Psoas muscle (tissue), 8 donors: Measurements from ENCODE around the gene CLK4. TPM values are rescaled to one million over a fixed set of nuclear protein-coding genes. Genes with fewer than 3 reads are reported as not detected.

Source experiments
- ATAC-seq, 4 donors: fragments of 200-7000 bp; cut with Tn5 transposase; one replicate each; pipeline ENCODE4 v1.9.1; 2020; ENCODE audit warnings: moderate library complexity in 3 of 4, mild to moderate bottlenecking in 2 of 4
- DNase-seq, 2 donors: peaks; one replicate each; pipeline ENCODE4 v3.0.0-alpha.2; 2020
- H3K27ac ChIP-seq: fragments of 200-600 bp; one replicate; pipeline ENCODE4 v1.8.0; 2022
- H3K27me3 ChIP-seq, 3 donors: fragments of 200-600 bp in 1 of 3; one replicate each; pipeline versions ENCODE4 v1.6.1 to v1.8.0; 2013 to 2022; ENCODE audit warnings: low read length in 2 of 3, mild to moderate bottlenecking in 2 of 3, moderate library complexity in 1 of 3; ENCODE audit not compliant: insufficient read depth in 3 of 3
- H3K36me3 ChIP-seq, 2 donors: fragments of 200-600 bp in 1 of 2; one replicate each; pipeline versions ENCODE4 v1.6.1 to v1.8.0; 2013 to 2022; ENCODE audit warnings: low read depth in 1 of 2, mild to moderate bottlenecking in 1 of 2, moderate library complexity in 1 of 2; ENCODE audit not compliant: insufficient read depth in 1 of 2
- H3K4me1 ChIP-seq: fragments of 200-600 bp; one replicate; pipeline ENCODE4 v1.8.0; 2022
- H3K4me3 ChIP-seq: fragments of 200-600 bp; one replicate; pipeline ENCODE4 v1.8.0; 2022; ENCODE audit warnings: mild to moderate bottlenecking
- H3K9me3 ChIP-seq: fragments of 200-600 bp; one replicate; pipeline ENCODE4 v1.8.0; 2022
- CTCF ChIP-seq: fragments of 200-600 bp; IDR thresholded peaks from one replicate; pipeline ENCODE4 v1.8.0; 2022; ENCODE audit warnings: antibody characterized with exemption
- WGBS, 3 donors: extraction: QIAGEN DNeasy Blood & Tissue Kit; methylation state at CpG; one replicate each; pipeline versions ENCODE4 v1.1.6 to v1.1.7; 2013; 5-methylcytosine and 5-hydroxymethylcytosine counted together
- intact Hi-C, 2 donors: fragments of 100-400 bp; cut with DNase I; formaldehyde crosslinking; loops; one replicate each; pipeline versions ENCODE4 v1.11.0 to v1.14.2; 2022
- polyA plus RNA-seq, 3 donors: library from polyadenylated mRNA; stranded (reverse); fragments of 200-250 nt; gene quantifications; one replicate each; pipeline ENCODE4 v1.2.3, GENCODE V29; 2013
- total RNA-seq, 4 donors: library from RNA; stranded (reverse); fragmentation: NEBNext Ultra II Directional in 2 of 4; extraction: Animal tissue kit (Norgen Biotek cat#: 25700) in 2 of 4; gene quantifications; one replicate each; pipeline versions ENCODE4 v1.2.1 to v1.2.4, GENCODE V29; 2021 to 2023
- donor health status: healthy with polysubstance abuse.
- donor health status: DM: no; HTN: no; CAD: no; lungs with moderate emphysema.
- donor health status: Bipolar disorder and iron deficiency.
- donor health status: healthy.
- donor health status: DM: yes; HTN: yes; CAD: no.
- donor health status: DM: no; HTN: no; CAD: no.
- donor health status: DM: no; HTN: no; CAD: no.
- donor health status: DM: yes; HTN: yes; CAD: no.

CLK4 gene
- total and polyA plus RNA-seq, 7 donors: 4.9 to 31.5 (median 15.1) TPM

- ATAC-seq: peak in 2 of 4 donors; percentile 31 to 50
- Histone ChIP-seq H3K27me3 (no peaks in the 10 kb centered on the region), H3K4me3 (no peak overlapping the region), H3K9me3 (no peaks in the 10 kb centered on the region), H3K4me1 (peaks cover 10% of the 10 kb centered on the region), H3K27ac (no peak overlapping the region), H3K36me3 (peaks cover 15 to 100% of the 10 kb centered on the region in 2 donors)
- WGBS, 3 donors: 53 to 71% (median 67%) methylated on average over 7 of the region's 7 CpGs
- TF ChIP-seq CTCF: no peak
- intact Hi-C loops: no loop called here
- DNase-seq: no peak
These were observed 14.6 kb downstream of the CLK4 start for GRCh38 chr5:178612299-178612698.

DNA sequence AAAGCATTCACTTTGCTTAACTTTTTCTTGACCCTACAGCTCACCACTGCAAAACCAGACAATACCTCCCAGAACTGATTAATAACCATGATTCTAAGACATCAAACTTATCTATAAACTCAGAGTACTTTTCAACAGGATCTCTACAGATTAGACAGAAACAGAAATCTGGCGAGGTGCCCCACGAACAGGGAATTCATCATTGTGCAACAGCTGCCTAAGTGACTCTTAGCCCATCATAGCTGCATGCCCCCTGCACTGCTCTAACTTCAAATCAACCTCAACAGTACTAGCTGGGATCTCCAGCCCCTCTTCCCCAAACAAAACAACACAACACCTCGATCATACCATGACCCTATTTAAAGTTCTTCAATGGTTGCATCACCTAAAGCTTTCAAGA, 20.6 kb downstream of the CLK4 start:
- no peak overlapping the region for H3K4me3 ChIP-seq
- 80 to 81% (median 81%) methylated on average over 3 of the region's 3 CpGs for WGBS, 3 donors
- DNase-seq: no peak
- peak in 1 of 4 donors; percentile 30 for ATAC-seq
- intact Hi-C loops: no loop called here
- peaks cover 9% of the 10 kb centered on the region for H3K4me1 ChIP-seq
- no peaks in the 10 kb centered on the region for H3K9me3 ChIP-seq
- no peak overlapping the region for H3K27ac ChIP-seq
- peaks cover 3 to 100% of the 10 kb centered on the region in 2 donors for H3K36me3 ChIP-seq
- no peak for TF ChIP-seq CTCF
- no peaks in the 10 kb centered on the region for H3K27me3 ChIP-seq

- intact Hi-C loops: no loop called here
- Histone ChIP-seq H3K9me3 (no peaks in the 10 kb centered on the region), H3K27me3 (no peaks in the 10 kb centered on the region), H3K36me3 (peaks cover 2 to 100% of the 10 kb centered on the region in 2 donors), H3K4me3 (no peak overlapping the region), H3K27ac (no peak overlapping the region), H3K4me1 (peaks cover 9% of the 10 kb centered on the region)
- TF ChIP-seq CTCF: no peak
- DNase-seq (no peak), ATAC-seq (no peak)
- WGBS, 3 donors: 72 to 78% (median 73%) methylated on average over 3 of the region's 3 CpGs
These were observed 21.1 kb downstream of the CLK4 start for GRCh38 chr5:178605788-178606187.

GRCh38 chr5:178602752-178603151, 24.1 kb downstream of the CLK4 start:
- TF ChIP-seq CTCF: no peak
- no peaks in the 10 kb centered on the region for H3K9me3 ChIP-seq
- peaks cover 9% of the 10 kb centered on the region for H3K4me1 ChIP-seq
- H3K4me3 ChIP-seq: no peak overlapping the region
- H3K27ac ChIP-seq: peak overlapping the region; percentile 53
- H3K36me3 ChIP-seq: peaks cover 2 to 97% of the 10 kb centered on the region in 2 donors
- intact Hi-C loops: no loop called here
- H3K27me3 ChIP-seq: no peaks in the 10 kb centered on the region
- WGBS, 3 donors: 56 to 74% (median 57%) methylated on average over 2 of the region's 2 CpGs
- ATAC-seq (peak in 3 of 4 donors; percentile 39 to 75 (median 56)), DNase-seq (no peak)

GRCh38 chr5:178595750-178596149, 31.1 kb downstream of the CLK4 start:
- H3K27ac ChIP-seq: no peak overlapping the region
- H3K36me3 ChIP-seq: peaks cover 0 to 37% of the 10 kb centered on the region in 2 donors
- H3K9me3 ChIP-seq: peaks cover 13% of the 10 kb centered on the region
- ATAC-seq (no peak), DNase-seq (no peak)
- no peak overlapping the region for H3K4me3 ChIP-seq
- H3K4me1 ChIP-seq: peaks cover 9% of the 10 kb centered on the region
- 94 to 98% (median 96%) methylated on average over 2 of the region's 2 CpGs for WGBS, 3 donors
- intact Hi-C loops: no loop called here
- no peaks in the 10 kb centered on the region for H3K27me3 ChIP-seq
- no peak for TF ChIP-seq CTCF
